HG02610 (cell line): ENCODE results near the gene VSTM2B.

Source experiments
- ATAC-seq: cut with Tn5 transposase; IDR thresholded peaks from one replicate; pipeline ENCODE4 v1.9.1; 2021; ENCODE audit warnings: mild to moderate bottlenecking, moderate library complexity; ENCODE audit not compliant: unreplicated experiment

Gene VSTM2B

GRCh38 chr19:29529646-29530539 is 4.1 kb downstream of the VSTM2B start:
- no peak for ATAC-seq

- no peak for ATAC-seq
Measured at GRCh38 chr19:29530540-29531457, 5.0 kb downstream of the VSTM2B start.

- ATAC-seq, result no peak
Measured at GRCh38 chr19:29531458-29532025, 5.7 kb downstream of the VSTM2B start.

GRCh38 chr19:29532097-29532496 is 6.3 kb downstream of the VSTM2B start:
- ATAC-seq, result no peak

GRCh38 chr19:29532956-29533355 is 7.2 kb downstream of the VSTM2B start:
- ATAC-seq, result no peak

GRCh38 chr19:29533578-29534544 is 8.1 kb downstream of the VSTM2B start:
- ATAC-seq, result no peak

GRCh38 chr19:29535214-29535831 is 9.5 kb downstream of the VSTM2B start:
- no peak for ATAC-seq

GRCh38 chr19:29535984-29536508 is 10.3 kb downstream of the VSTM2B start:
- no peak for ATAC-seq

- ATAC-seq, result no peak
Measured at GRCh38 chr19:29537181-29537580, 11.4 kb downstream of the VSTM2B start.

- ATAC-seq, result no peak
Measured at GRCh38 chr19:29537601-29538000, 11.8 kb downstream of the VSTM2B start.

GRCh38 chr19:29538146-29538545 is 12.4 kb downstream of the VSTM2B start:
- no peak for ATAC-seq

GRCh38 chr19:29538651-29539050 is 12.9 kb downstream of the VSTM2B start:
- ATAC-seq, result no peak

GRCh38 chr19:29539131-29539530 is 13.3 kb downstream of the VSTM2B start:
- ATAC-seq, result no peak

GRCh38 chr19:29539670-29540069 is 13.9 kb downstream of the VSTM2B start:
- no peak for ATAC-seq

GRCh38 chr19:29540114-29540513 is 14.3 kb downstream of the VSTM2B start:
- no peak for ATAC-seq

GRCh38 chr19:29541473-29542253 is 15.9 kb downstream of the VSTM2B start:
- ATAC-seq, result no peak

GRCh38 chr19:29542327-29542726 is 16.5 kb downstream of the VSTM2B start:
- no peak for ATAC-seq

- ATAC-seq, result no peak
Measured at GRCh38 chr19:29542776-29543175, 17.0 kb downstream of the VSTM2B start.

- no peak for ATAC-seq
Measured at GRCh38 chr19:29543381-29543780, 17.6 kb downstream of the VSTM2B start.
